Left ventricle myocardium superior (tissue), 1 donor: ENCODE data around the gene MAP2K5. TPM values are rescaled to one million over a fixed set of nuclear protein-coding genes. Genes with fewer than 3 reads are reported as not detected.

Experiments used
- ATAC-seq: fragments of 200-7000 bp; cut with Tn5 transposase; one replicate; pipeline ENCODE4 v1.9.1; 2020; ENCODE audit warnings: mild to moderate bottlenecking, moderate library complexity
- DNase-seq: peaks from one replicate; pipeline ENCODE4 v3.0.0-alpha.2; 2020
- intact Hi-C: fragments of 100-400 bp; cut with micrococcal nuclease; formaldehyde crosslinking; loops from one replicate; pipeline ENCODE4 v1.11.0; 2022
- total RNA-seq: library from RNA; stranded (reverse); fragmentation: NEBNext Ultra II Directional; extraction: Animal tissue kit (Norgen Biotek cat#: 25700); gene quantifications from one replicate; pipeline ENCODE4 v1.2.1, GENCODE V29; 2021
- donor health status: DM: no; HTN: yes; CAD: no; lungs with severe emphysema.

MAP2K5 gene
- total RNA-seq, 1 donor from 2014 or later = 22.0 TPM

DNA sequence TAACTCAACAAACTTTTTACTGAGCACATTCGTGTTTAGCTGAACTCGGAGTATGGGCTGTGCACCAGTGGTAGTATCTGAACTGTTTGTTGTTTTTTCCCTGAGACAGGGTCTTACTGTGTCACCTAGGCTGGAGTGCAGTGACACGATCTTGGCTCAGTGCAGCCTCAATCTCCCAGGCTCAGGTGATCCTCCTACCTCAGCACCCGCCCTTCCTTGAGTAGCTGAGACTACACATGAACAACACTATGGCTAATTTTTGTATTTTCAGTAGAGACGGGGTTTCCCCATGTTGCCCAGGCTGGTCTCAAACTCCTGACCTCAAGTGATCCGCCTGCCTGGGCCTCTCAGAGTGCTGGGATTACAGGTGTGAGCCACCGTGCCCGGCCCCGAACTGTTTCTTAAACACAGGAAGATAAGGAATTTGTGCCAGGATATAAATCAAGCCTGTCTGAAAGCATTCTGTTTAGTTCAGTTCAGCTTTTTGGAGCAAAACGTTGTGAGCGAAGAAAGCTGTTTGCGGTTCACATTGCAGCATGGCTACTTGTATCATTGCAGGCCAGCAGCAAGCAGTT, 242.4 kb downstream of the MAP2K5 start:
- ATAC-seq = no peak
- intact Hi-C loops = no loop called here
- no peak for DNase-seq

DNA sequence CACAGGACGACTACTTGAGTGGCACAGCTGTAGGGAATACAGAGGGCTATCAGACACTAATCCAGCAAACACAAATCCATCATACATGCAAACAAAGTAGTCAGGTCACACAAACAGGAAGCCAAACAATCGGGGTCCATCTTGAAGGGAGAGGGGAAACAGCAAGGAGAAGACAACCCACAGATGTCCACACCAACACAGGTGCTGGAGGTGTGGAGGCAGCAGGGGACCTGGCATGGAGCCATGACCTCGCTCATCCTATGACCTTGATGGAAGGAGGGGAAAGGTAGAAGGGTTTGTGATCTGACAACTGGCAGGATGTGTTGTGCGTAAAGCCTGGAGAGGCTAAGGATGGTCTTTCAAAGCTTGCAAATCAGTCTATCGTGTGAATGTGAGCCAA, 242.9 kb downstream of the MAP2K5 start:
- ATAC-seq (no peak), DNase-seq (no peak)
- intact Hi-C loops = no loop called here

DNA sequence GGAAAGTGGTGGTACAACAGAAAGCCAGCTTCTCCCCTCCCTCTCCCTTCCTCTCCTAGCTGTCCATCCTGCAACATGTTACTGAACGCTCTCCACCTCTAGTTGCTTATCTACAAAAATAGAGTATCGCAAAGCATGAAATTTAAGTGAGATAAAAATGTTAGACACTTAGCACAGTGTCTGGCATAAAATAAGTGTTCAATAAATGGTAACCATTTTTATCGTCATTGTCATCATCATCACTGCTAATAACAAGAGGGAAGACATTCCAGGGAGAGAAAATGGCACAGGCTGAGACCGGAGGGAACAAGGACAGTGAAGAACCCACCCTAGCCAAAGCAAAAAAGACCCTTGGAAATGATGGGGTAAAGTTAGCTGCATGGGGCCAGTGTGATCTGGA, 244.1 kb downstream of the MAP2K5 start:
- no peak for DNase-seq
- intact Hi-C loops = no loop called here

DNA sequence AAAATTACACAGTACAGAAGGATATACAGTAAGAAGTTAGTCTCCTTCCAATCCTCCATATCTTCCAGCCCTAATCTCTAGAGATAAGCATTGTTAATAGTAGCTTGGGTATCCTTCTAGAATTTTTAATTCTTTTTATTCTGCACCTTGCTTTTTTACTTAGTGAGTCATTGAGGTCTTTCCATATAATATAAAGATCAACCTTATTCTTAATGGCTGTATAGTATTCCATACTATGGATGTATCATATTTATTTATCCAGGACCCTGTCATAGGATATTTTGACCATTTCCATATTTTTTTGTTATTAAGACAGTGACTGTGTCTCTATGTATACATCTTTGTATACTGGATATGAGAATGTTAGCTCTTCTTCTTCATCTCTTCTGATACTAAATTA, 246.5 kb downstream of the MAP2K5 start:
- no peak for ATAC-seq
- intact Hi-C loops = no loop called here
- no peak for DNase-seq

More for the DNA sequence above, 244.1 kb downstream of the MAP2K5 start:
- ATAC-seq = no peak

DNA sequence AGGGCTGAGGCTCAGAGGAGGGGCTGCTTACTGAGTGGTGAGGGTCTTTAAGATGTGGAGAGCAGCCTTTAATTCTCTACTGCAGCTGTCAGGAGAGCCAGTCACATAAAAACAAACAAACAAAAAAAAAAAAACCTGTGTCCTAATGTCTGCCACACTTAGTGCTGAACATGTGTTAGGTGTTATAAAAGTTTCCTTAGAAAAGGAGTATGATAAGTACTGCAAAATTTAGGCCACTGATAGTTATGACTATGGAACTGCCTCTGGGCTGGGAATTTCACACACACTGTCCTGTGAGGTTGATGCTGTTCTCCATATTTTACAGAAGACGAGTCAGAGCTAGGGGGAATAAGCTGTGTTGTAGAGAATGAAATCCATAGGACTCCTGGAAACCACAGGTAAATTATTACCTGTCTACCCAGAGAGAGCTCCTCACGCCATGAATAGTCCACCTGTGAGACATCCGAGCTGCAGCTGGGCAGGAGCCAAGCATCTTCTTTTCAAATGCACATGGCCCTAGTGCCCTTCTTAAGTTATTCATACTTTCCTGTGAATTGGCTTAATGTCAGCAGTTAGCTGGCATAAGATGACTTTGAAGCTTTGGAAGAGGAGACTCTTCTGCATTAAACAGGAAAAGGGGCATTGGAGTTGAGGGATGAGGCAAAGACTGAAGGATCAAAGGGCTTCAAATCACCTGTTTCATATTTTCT, 248.3 kb downstream of the MAP2K5 start:
- intact Hi-C loops = no loop called here
- ATAC-seq = no peak
- no peak for DNase-seq

DNA sequence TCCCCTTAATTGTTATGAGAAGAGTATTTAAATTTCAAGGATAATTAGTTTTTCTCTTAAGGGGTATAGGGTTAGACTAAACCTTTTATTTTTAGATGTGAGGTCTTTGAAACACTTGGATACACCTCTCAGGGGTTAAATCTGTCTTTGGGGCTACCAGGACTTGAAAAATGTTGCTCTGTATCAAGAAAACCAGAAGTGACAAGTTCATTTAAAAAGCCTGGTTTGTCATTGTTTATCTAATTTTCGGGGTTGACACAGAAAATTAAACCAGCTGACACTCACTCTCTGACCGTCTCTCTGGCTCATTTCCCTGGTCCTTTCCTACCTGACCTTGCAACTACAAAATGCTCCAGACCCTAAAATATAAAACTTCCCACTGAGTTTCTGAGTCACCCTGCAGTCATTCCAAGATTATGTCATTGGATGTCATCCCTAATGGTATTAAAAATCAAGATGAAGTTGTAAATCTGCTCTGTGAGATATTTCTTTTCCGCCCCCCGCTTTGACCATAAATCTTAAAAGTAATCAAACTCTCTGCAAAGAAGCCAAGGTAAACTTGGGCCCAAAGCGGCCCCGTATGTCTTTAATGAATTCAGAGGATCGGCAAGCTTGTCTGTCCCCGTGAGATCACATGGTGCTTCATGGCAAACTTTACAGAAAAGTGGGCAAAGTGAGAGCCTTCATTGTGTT, 249.9 kb downstream of the MAP2K5 start:
- intact Hi-C loops = no loop called here
- DNase-seq (no peak), ATAC-seq (no peak)

DNA sequence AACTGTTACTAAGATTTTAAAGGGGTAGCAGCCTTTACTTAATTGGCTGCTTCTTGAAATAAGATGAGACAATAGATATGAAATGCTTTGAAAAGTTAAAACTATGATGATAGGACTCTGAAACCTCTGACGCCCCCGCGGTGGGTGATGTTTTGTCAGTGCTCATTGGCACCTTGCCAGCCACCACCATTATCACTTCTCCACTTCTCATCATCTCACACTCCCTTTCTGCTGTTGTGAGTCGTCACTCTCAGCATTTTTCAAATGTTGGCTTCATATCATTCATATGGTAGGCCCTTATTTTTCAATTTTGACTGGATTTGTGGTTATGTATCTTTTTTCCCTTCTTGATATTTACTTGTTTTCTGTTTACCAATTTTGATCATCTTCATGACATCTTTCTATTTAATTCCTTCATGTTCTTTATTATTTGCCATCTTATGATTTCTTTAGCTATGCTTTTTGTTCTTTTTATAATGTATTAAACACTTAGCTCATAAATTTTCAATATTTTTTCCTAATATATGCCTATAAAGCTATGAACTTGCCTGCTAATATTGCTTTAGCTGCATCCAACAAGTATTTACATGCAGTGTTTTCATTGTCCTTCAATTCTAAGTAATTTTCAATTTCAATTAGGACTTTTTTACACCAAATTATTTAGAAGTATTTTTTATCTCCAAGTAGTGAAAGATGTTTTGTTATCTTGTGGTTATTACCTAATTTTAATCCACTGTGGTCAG, 252.5 kb downstream of the MAP2K5 start:
- intact Hi-C loops = no loop called here
- no peak for DNase-seq
- ATAC-seq = no peak

DNA sequence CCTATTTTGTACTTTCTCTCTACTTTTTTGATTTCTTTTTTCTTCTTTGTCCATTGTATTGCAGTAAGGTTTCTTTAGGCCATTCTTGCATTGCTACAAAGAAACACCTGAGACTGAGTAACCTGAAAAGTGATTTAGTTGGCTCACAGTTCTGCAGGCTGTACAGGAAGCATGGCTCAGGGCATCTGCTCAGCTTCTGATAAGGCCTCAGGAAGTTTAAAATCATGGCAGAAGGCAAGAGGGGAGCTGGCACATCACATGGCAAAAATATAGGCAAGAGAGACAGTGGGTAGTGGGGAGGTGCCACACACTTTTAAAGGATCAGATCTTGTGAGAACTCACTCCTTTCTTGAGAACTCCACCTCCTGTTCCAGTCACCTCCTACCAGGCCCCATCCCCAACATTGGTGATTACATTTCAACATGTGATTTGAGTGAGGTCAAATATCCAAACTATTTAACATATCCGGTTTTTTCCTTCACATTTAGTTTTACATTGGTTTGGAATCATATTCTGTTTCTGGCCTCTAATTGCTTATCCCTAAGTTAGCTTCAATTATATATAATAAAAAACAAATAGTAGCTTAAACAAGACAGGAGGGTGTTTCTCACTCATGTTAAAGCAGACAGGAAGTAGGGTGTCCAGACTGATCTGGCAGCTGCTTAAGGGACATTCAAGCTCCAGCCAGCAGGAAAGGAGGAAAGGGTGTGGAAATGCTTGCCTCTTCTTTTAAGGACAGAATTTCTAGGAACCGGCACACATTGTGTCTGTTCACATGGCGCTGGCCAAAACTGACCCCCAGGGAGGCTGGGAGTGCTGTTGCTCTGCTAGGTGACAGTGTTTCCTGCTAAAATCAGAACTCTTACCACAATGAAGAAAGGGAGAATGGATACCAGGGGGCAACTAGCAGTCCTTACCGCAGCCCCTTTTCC, 254.0 kb downstream of the MAP2K5 start:
- DNase-seq (no peak), ATAC-seq (peak; percentile 58)
- intact Hi-C loops = no loop called here

DNA sequence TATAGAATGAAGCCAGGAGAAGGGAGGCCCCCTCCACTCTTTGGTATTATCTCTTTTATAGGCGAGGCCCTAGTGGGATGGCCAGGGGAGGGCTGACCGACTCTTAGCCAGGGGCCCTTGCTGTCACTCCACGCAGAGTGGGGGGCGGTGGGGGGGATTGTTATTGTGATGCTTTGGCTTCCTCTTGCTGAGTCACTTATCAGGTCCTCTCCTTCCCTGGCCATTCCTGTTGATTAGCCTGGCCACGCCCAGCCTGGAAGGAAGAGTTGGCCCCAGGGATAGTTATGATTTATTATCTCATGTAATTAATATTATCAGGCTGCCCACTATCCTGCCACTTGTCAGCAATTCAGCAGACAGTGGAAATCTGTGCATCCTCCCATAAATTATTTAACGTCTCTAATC, 257.3 kb downstream of the MAP2K5 start:
- intact Hi-C loops = no loop called here
- DNase-seq (no peak), ATAC-seq (no peak)

DNA sequence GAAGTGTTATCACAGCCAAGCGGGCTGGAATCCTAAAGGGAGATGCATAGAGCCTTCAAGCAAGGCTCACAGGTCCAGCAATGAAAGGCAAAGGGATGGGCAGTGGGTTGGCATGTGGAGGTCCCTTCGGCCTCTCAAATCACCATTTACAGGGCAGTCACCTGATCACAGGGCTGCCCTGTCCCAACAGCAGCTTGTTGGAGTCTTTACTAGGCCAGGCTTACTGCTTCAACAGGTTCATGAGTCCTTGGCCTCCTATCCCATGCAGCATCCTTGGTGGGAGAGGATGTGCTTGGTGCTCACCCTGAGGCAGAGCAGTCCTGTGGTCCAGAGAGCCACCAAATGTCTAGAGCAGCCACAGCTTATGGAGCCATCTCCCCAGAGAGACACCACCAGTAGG, 258.6 kb downstream of the MAP2K5 start:
- DNase-seq (no peak), ATAC-seq (no peak)
- intact Hi-C loops = no loop called here

DNA sequence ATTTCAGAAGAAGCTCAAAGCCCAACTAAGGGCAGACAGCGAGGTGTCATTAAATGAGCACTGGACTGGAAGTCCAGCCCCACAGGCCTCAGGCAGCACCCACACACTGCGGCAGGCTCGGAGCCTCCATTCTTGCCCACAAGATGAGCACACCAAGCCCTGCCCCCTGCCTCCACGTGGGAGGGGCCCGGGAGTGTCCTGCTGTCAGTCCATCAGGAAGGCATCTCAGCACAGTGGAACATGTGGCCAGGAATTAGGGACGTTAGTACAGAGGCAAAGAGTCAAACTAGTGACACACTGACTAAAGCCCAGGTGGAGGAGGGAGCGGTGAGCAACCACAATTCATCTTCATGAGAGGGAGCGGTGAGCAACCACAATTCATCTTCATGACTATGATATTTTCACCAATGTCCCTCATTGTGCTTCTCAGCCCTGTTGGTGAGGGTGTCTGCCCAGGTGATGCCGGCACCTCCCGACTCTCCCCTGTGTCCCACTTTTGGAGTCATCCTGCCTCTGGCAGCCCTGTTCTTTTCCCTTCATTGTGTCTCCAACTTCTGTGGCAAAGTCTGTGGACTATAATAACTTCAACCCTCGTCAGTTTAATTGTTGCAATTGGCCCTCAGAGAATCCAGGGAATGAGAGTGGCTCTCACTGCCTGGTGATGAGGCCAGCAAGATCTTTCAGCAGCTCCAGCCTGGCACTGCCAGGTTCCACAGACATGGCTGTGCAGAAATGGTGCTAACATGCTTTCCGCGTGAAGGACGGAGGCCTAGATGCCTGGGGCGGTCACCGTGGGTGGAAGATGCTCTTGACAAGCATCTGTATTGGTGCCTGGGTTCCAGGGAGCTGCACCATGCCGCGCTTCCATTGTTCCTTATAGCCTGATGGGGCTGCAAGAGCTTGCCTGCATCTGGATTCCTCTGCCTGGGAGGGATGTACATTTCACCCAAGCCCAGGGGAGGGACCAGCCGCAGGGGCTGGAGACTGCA, 259.7 kb downstream of the MAP2K5 start:
- intact Hi-C loops = no loop called here
- no peak for DNase-seq
- ATAC-seq = no peak

DNA sequence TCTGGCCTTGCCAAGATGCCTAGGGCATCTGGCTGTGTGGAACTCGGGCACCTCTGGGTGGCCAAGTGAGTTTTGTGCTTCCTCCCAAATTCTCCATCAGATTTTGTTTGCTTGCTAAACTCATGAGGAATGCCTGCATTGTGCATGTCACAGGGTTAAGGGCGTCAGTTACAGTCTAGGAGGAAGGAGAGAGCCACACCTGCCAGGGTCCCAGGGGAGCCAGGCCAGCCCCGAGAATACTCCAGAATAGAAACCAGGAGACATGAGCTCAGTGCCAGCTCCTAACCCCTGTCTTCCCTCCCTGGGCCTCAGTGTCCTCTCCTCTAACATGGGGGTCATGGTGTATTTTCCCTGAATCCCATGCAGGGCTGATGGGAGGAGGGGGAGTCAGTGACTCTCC, 260.8 kb downstream of the MAP2K5 start:
- DNase-seq (no peak), ATAC-seq (no peak)
- intact Hi-C loops = no loop called here

DNA sequence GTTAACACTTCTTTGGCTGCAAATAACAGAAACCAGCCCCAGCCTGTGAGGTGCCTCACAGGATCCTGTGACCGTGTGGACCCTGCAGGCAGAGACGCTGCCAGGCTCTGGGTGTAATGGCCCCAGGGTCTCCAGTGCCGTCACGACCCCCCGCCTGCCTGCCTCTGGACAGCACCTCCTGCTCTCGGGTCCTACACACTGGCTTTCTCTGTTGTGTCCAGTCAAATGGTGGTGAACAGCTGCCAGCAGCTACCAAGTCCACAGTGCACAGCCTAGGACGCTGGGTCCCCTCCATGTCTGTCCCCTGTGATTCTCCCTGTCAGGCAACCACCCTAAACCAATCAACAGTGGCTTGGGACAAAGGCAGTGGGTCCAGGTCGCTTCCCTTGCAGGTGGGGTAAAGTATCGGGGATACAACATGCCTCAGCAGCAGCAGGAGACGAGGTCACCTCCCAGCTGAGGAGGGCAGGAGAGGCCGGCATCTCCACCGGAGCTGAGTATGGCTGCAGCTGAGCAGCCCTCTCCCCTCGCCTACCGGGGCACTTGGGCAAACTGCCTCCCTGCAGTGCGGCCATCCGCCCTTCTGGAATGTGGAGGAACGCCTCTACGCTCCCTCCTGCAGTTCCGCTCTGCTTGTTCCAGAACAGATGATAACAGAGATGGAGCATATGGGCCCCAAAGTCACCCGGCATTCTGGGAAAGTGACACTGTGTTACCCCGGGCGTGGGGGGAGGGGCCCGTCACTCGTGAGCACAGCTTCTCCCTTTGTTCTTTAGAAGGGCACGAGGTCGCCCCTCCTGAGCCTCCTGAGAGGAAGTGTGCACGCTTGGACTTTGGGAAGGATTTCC, 261.7 kb downstream of the MAP2K5 start:
- no peak for DNase-seq
- ATAC-seq = peak; percentile 27
- intact Hi-C loops = no loop called here

DNA sequence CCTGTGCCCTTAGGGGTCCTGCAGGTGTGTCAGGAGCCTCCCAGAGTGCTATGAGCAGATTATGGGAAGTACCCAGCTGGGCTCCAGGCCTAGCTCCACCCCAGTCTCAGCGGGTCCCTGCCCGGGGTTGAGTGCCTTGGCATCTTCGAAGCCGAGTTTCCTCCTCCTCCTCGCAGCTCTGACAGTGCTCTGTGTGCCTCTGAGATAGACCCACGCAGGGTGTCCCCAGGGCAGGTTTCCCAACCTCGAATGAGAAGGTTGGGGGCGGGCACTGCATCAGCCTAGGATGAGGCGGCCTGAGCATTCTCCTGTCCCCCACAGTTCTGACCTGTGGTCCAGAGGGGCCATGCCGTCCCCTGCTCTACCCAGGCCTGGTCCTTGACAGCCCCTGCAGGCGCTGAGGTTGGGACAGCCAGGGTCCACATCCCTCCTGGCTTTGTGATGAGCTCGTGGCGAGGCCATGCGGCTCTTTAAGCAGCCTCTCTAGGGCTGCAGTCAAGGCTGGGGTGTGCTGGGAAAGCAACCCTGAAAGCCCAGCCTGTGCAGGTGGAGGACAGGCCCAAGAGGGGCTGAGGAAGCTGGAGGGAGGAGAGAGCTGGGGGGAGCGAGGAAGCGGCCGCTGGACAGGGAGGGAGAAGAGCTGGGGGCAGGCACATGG, 262.6 kb downstream of the MAP2K5 start:
- no peak for DNase-seq
- no peak for ATAC-seq
- intact Hi-C loops = no loop called here

DNA sequence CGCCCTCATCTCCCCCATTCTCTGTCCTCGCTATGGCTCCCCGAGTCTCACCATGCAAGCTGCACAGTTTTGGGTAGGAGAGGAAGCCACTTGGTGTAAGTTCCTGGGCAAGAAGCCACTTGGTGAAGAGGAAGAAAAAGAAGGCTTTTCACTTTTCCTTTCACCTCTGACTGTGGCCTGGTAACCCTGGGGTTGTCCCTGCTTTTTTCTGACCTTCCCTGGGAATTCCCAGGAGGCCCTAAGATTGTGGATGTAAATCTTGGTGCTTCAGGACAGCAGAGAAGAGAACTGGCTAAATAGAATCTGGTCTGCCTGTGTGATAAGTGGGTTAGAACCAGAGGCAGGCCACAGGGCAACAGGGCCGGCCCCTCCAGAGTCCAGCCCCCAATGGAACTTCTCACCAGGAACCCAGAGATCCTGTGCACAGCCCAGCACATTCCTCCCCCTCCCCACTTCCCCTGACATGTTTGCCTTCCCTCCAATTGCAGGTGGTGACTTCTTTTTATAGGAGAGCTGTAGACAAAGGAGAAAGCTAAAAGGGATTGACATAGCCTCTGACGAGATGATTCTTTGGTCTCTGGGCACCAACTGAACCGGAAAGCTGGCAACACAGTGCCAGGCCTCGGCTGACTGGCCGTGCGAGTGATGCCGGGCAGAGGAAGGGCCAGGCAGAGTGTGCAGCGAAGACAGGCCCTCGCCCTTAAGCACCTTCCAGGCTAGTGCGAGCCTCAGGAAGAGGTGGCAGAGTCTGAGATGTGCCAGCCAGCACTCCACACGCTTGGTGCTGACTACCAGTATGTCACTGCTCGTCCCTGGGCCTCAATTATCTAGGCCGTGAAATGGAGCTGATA, 263.4 kb downstream of the MAP2K5 start:
- ATAC-seq = no peak
- intact Hi-C loops = no loop called here
- DNase-seq = no peak

DNA sequence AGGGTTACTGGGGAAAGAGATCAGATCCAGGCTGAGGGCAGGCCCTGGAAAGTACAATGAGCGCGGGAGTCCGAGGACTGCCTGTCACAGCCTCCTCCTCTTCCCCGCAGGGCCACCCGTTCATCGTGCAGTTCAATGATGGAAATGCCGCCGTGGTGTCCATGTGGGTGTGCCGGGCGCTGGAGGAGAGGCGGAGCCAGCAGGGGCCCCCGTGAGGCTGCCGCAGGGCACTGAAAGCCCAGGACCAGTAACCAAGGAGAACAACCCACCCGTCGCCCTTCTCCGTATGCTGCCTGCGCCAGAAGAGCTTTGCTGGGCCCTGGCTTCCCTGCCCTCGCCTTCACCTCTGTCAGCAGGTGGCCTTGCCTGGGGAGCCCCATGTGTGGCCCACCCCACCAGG, 264.0 kb downstream of the MAP2K5 start:
- DNase-seq = no peak
- intact Hi-C loops = no loop called here
- ATAC-seq = no peak
